HG03460 (cell line): ENCODE data around the gene DMXL1.
"Not testable (repeated sequence)": the region's sequence is repeated elsewhere in the genome, so short reads cannot be mapped to it uniquely, and the experiment has no call there.

Experiments
- ATAC-seq: cut with Tn5 transposase; IDR thresholded peaks from one replicate; pipeline ENCODE4 v1.9.1; 2021; ENCODE audit not compliant: unreplicated experiment

DMXL1 gene

GRCh38 chr5:119120893-119121292, 50.0 kb downstream of the DMXL1 start:
- ATAC-seq = no peak

- ATAC-seq = not testable (repeated sequence)
Observed at GRCh38 chr5:119122474-119122873, 51.6 kb downstream of the DMXL1 start.

- no peak for ATAC-seq
Observed at GRCh38 chr5:119123280-119123679, 52.4 kb downstream of the DMXL1 start.

GRCh38 chr5:119129770-119130169, 58.9 kb downstream of the DMXL1 start:
- no peak for ATAC-seq

GRCh38 chr5:119131530-119132304, 60.8 kb downstream of the DMXL1 start:
- ATAC-seq = no peak

DNA sequence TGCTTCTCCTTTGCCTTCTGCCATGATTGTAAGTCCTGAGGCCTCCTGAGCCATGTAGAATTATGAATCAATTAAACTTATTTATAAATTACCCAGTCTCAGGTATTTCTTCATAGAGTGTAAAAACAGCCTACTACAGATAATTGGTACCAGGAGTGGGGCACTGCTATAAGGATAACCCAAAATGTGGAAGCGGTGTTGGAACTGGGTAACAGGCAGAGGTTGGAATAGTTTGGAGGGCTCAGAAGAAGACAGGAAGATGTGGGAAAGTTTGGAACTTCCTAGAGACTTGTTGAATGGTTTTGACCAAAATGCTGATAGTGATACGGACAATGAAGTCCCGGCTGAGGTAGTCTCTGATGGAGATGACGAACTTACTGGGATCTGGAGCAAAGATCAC, 64.9 kb downstream of the DMXL1 start:
- ATAC-seq = not testable (repeated sequence)

GRCh38 chr5:119136666-119137318, 65.9 kb downstream of the DMXL1 start:
- ATAC-seq = no peak

GRCh38 chr5:119153629-119154028, 82.7 kb downstream of the DMXL1 start:
- no peak for ATAC-seq

- no peak for ATAC-seq
Observed at GRCh38 chr5:119158144-119158543, 87.3 kb downstream of the DMXL1 start.

GRCh38 chr5:119161430-119161829, 90.5 kb downstream of the DMXL1 start:
- ATAC-seq = no peak

DNA sequence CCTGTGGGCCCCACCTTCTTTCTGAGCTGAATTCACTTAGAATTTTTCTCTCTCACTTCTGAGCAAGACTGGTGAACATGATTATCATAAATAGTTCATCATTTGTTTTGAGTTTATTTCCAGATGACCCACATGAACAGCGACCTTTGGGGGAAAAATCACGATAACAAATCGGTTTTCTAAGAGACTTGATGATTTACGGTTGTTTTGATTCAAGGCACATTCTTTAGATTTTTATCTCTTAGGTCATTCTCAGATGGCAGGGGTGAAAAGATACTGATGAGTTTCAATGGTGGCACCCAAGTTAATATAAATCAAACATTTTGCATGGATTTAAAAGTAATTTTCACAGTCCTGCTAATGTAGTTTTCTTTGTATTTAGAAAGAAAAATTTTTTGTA, 95.1 kb downstream of the DMXL1 start:
- no peak for ATAC-seq

GRCh38 chr5:119168401-119168800, 97.5 kb downstream of the DMXL1 start:
- no peak for ATAC-seq

DNA sequence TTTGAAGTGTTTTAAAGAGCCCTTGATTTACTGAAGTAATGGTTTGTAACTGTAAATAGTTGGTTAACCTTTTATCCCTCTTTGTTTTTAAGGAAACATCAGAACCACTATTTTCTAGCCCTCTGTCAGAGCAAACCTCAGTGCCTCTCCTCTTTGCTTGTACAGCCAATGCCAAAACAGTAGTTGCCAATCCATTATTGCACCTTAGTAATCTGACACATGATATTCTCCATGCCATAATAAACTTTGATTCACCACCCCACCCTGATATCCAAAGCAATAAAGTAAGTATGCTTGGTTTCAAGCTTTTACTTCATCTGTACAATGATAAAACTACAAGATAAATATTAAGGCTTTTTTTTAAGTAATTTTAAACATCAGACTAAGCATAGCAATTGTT, 100.8 kb downstream of the DMXL1 start:
- no peak for ATAC-seq

GRCh38 chr5:119174578-119175163, 103.8 kb downstream of the DMXL1 start:
- ATAC-seq = no peak

- no peak for ATAC-seq
Observed at GRCh38 chr5:119176785-119177184, 105.9 kb downstream of the DMXL1 start.

DNA sequence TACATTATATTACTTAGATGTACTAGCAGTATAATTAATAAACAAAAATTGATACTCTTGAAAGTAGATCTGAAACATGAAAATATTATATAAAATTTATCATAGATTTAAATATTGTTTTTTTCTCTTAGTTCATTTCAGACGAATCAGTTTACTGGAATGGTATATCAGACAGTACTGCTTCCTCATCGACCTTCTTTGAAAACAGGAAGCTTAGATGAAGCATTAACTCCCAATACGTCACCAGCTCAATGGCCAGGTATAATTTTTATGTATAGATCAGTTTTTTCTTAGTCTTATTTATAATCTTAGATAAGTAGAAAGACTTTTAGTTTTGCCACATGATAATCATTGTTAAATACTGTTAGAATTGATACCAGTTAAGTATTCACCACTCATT, 106.3 kb downstream of the DMXL1 start:
- ATAC-seq = no peak

GRCh38 chr5:119178435-119178834, 107.5 kb downstream of the DMXL1 start:
- no peak for ATAC-seq

GRCh38 chr5:119179857-119180641, 109.2 kb downstream of the DMXL1 start:
- no peak for ATAC-seq

DNA sequence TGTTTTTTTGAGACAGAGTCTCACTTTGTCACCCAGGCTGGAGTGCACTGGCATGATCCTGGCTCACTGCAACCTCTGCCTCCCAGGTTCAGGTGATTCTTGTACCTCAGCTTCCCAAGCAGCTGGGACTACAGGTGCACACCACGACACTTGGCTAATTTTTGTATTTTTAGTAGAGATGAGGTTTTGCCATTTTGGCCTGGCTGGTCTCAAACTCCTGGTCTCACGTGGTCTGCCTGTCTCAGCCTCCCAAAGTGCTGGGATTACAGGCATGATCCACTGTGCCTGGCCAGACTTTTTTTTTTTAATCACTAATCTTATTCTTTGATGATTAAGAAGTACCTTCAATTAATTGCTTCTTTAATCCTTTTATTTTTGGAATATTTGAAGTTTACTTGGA, 114.6 kb downstream of the DMXL1 start:
- not testable (repeated sequence) for ATAC-seq

GRCh38 chr5:119187776-119188529, 117.1 kb downstream of the DMXL1 start:
- no peak for ATAC-seq
